PFSK-1 (cell line): ENCODE results near the gene TMEM242.

Experiments used
- POLR2AphosphoS5 ChIP-seq: IDR thresholded peaks from 2 replicates; pipeline ENCODE4 v1.6.1; 2012; ENCODE audit warnings: low read depth, mild to moderate bottlenecking, control low read depth, low read length, moderate library complexity
- TAF1 ChIP-seq: IDR thresholded peaks from 2 replicates; pipeline ENCODE4 v1.6.1; 2012; ENCODE audit warnings: low read length, control low read depth, borderline replicate concordance; ENCODE audit not compliant: insufficient read depth
- TF ChIP-seq, protein P1 (sequence below), 2 experiments: IDR thresholded peaks; 2 replicates each; pipeline versions ENCODE4 v1.6.1 to v1.8.0; 2011 to 2012; ENCODE audit warnings: low read depth in 2 of 2, low read length in 2 of 2, control low read depth in 1 of 2, inconsistent platforms in 1 of 2, mild to moderate bottlenecking in 1 of 2, moderate library complexity in 1 of 2; ENCODE audit not compliant: insufficient read depth in 1 of 2

DNA sequence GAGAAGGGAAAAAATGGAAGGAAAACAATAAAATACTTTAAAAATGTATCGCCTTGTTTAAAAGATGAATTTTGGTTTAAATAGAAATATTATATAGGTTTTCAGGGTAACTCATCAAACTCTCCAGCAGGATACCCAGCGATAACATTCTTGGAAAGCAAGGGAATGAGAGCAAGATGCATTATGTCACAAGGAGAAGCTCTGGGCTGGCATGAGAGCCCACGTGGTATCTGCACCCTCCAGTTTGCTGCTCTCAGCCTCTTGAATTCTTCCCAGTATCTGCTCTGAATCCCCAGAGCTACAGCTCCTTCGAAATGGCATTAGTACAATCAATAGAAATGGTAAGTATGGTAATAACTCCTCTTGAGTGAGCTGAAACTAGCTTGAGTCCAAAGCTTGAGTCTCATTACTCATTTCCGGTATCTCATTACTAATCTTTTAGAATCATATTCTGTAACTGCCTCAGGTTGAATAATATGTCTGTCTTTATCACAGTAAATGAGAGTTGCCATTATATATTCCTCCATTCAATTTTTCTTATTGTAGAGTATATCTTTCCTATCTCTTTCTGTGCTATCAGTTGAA is 4.9 kb upstream of the TMEM242 start:
- TF ChIP-seq, protein P1, sequence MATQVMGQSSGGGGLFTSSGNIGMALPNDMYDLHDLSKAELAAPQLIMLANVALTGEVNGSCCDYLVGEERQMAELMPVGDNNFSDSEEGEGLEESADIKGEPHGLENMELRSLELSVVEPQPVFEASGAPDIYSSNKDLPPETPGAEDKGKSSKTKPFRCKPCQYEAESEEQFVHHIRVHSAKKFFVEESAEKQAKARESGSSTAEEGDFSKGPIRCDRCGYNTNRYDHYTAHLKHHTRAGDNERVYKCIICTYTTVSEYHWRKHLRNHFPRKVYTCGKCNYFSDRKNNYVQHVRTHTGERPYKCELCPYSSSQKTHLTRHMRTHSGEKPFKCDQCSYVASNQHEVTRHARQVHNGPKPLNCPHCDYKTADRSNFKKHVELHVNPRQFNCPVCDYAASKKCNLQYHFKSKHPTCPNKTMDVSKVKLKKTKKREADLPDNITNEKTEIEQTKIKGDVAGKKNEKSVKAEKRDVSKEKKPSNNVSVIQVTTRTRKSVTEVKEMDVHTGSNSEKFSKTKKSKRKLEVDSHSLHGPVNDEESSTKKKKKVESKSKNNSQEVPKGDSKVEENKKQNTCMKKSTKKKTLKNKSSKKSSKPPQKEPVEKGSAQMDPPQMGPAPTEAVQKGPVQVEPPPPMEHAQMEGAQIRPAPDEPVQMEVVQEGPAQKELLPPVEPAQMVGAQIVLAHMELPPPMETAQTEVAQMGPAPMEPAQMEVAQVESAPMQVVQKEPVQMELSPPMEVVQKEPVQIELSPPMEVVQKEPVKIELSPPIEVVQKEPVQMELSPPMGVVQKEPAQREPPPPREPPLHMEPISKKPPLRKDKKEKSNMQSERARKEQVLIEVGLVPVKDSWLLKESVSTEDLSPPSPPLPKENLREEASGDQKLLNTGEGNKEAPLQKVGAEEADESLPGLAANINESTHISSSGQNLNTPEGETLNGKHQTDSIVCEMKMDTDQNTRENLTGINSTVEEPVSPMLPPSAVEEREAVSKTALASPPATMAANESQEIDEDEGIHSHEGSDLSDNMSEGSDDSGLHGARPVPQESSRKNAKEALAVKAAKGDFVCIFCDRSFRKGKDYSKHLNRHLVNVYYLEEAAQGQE (IDR thresholded peaks at IDR 0.05; ENCODE audit: insufficient read depth in 1 of 2, low read depth in 2 of 2, low read length in 2 of 2) = no peak
- no peak for TF ChIP-seq POLR2AphosphoS5
- no peak for TF ChIP-seq TAF1
